Liver (tissue), 3 donors: ENCODE data around the gene C14orf180.

ENCODE experiments used
- ATF3 ChIP-seq: IDR thresholded peaks from 2 replicates; pipeline ENCODE4 v1.6.1; 2016; ENCODE audit warnings: antibody characterized with exemption
- CTCF ChIP-seq: fragments of 150-350 bp; IDR thresholded peaks from 2 replicates; pipeline ENCODE4 v1.5.1; 2017; ENCODE audit warnings: improper control_type of control experiment, low read depth, low read length; ENCODE audit not compliant: missing input control
- EGR1 ChIP-seq, 2 donors: IDR thresholded peaks; 2 replicates each; pipeline ENCODE4 v1.6.1; 2016 to 2018; ENCODE audit warnings: antibody characterized with exemption in 2 of 2, low read depth in 2 of 2
- FOXA2 ChIP-seq: IDR thresholded peaks from 2 replicates; pipeline ENCODE4 v1.6.1; 2016; ENCODE audit warnings: antibody characterized with exemption
- GABPA ChIP-seq, 2 donors: IDR thresholded peaks in 1 of 2; conservative IDR thresholded peaks in 1 of 2; 2 replicates each; pipeline ENCODE4 v1.6.1; 2016; ENCODE audit warnings: antibody characterized with exemption in 2 of 2, mild to moderate bottlenecking in 1 of 2, moderate library complexity in 1 of 2
- JUND ChIP-seq, 2 donors: IDR thresholded peaks; 2 replicates each; pipeline ENCODE4 v1.6.1; 2016; ENCODE audit warnings: antibody characterized with exemption in 2 of 2
- RAD21 ChIP-seq, 2 donors: IDR thresholded peaks; 2 replicates each; pipeline ENCODE4 v1.6.1; 2016; ENCODE audit warnings: antibody characterized with exemption in 2 of 2, mild to moderate bottlenecking in 2 of 2
- REST ChIP-seq: IDR thresholded peaks from 2 replicates; pipeline ENCODE4 v1.6.1; 2016; ENCODE audit warnings: antibody characterized with exemption, mild to moderate bottlenecking
- TAF1 ChIP-seq: conservative IDR thresholded peaks from 2 replicates; pipeline ENCODE4 v1.6.1; 2016; ENCODE audit warnings: antibody characterized with exemption, mild to moderate bottlenecking
- YY1 ChIP-seq: IDR thresholded peaks from 2 replicates; pipeline ENCODE4 v1.6.1; 2016; ENCODE audit warnings: antibody characterized with exemption, mild to moderate bottlenecking
- TF ChIP-seq, protein P1 (sequence below): IDR thresholded peaks from 2 replicates; pipeline ENCODE4 v1.6.1; 2016; ENCODE audit warnings: antibody characterized with exemption
- donor health status: healthy.
- donor health status: healthy.

DNA sequence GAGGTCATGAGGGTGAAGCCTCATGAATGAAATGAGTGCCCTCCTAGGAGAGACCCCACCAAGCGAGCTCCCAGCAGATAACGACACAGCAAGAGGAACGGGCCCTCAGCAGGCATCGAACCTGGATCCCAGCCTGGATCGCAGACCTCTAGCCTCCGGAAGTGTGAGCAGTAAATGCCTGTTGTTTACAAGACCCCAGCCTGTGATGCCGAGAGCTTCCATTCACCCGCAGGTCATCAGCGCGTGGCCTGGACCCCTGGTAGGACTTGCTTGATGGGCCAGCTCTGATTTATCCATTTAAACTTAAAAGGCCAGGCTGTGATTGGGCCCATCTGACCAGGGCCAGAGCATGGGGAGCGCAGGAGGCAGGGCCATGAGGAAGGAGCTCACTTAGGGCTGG lies 18.0 kb downstream of the C14orf180 start:
- TF ChIP-seq RAD21 (IDR thresholded peaks at IDR 0.05) (no peak), GABPA (IDR thresholded peaks at IDR 0.05 in 1 of 2, conservative IDR thresholded peaks at IDR 0.05 in 1 of 2) (no peak), CTCF (no peak), YY1 (no peak), FOXA2 (no peak), REST (no peak), TAF1 (no peak), ATF3 (no peak), JUND (IDR thresholded peaks at IDR 0.05) (no peak), EGR1 (IDR thresholded peaks at IDR 0.05; ENCODE audit: low read depth in 2 of 2) (no peak)
- TF ChIP-seq, protein P1, sequence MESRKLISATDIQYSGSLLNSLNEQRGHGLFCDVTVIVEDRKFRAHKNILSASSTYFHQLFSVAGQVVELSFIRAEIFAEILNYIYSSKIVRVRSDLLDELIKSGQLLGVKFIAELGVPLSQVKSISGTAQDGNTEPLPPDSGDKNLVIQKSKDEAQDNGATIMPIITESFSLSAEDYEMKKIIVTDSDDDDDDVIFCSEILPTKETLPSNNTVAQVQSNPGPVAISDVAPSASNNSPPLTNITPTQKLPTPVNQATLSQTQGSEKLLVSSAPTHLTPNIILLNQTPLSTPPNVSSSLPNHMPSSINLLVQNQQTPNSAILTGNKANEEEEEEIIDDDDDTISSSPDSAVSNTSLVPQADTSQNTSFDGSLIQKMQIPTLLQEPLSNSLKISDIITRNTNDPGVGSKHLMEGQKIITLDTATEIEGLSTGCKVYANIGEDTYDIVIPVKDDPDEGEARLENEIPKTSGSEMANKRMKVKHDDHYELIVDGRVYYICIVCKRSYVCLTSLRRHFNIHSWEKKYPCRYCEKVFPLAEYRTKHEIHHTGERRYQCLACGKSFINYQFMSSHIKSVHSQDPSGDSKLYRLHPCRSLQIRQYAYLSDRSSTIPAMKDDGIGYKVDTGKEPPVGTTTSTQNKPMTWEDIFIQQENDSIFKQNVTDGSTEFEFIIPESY, result no peak
